Urinary bladder (tissue), 4 donors: ENCODE results near the gene CSNK1G1. TPM values are rescaled to one million over a fixed set of nuclear protein-coding genes. Genes with fewer than 3 reads are reported as not detected.
"Not testable (repeated sequence)": the region's sequence is repeated elsewhere in the genome, so short reads cannot be mapped to it uniquely, and the experiment has no call there.

Experiments
- DNase-seq: peaks from one replicate; pipeline ENCODE4 v3.0.0-alpha.2; 2015; ENCODE audit errors: extremely low spot score
- H3K27ac ChIP-seq: one replicate; pipeline ENCODE4 v1.5.1; 2013; ENCODE audit warnings: low read depth, mild to moderate bottlenecking, moderate library complexity
- H3K36me3 ChIP-seq: one replicate; pipeline ENCODE4 v1.6.1; 2013; ENCODE audit warnings: mild to moderate bottlenecking, moderate library complexity; ENCODE audit not compliant: insufficient read depth
- H3K4me1 ChIP-seq: one replicate; pipeline ENCODE4 v1.6.1; 2013; ENCODE audit warnings: mild to moderate bottlenecking, moderate library complexity; ENCODE audit not compliant: insufficient read depth
- H3K4me3 ChIP-seq: one replicate; pipeline ENCODE4 v1.5.1; 2013; ENCODE audit warnings: low read depth, low read length
- WGBS: extraction: QIAGEN DNeasy Blood & Tissue Kit; methylation state at CpG from one replicate; pipeline ENCODE4 v1.1.7; 2013; 5-methylcytosine and 5-hydroxymethylcytosine counted together
- polyA plus RNA-seq: library from polyadenylated mRNA; stranded (reverse); fragments of 200-250 nt; gene quantifications from one replicate; pipeline ENCODE4 v1.2.3, GENCODE V29; 2013
- total RNA-seq: library from RNA; depleted of rRNA; stranded (reverse); fragments of >200 nt; gene quantifications from one replicate; pipeline ENCODE4 v1.2.3, GENCODE V29; 2014
- donor health status: healthy with polysubstance abuse.
- donor health status: healthy.

CSNK1G1 gene
- total and polyA plus RNA-seq, 2 donors, result 5.7 to 40.1 TPM

- Histone ChIP-seq H3K4me3 (no peak overlapping the region), H3K27ac (no peak overlapping the region), H3K36me3 (no peaks in the 10 kb centered on the region), H3K4me1 (peaks cover 1% of the 10 kb centered on the region)
- WGBS, result 76% methylated on average over 4 of the region's 4 CpGs
- no peak for DNase-seq
Observed at GRCh38 chr15:64341961-64342360, 14.0 kb downstream of the CSNK1G1 start.

- DNase-seq, result no peak
- Histone ChIP-seq H3K4me3 (no peak overlapping the region), H3K27ac (no peak overlapping the region), H3K4me1 (peaks cover 1% of the 10 kb centered on the region), H3K36me3 (no peaks in the 10 kb centered on the region)
- 100% methylated on average over 1 of the region's 1 CpG for WGBS
Observed at GRCh38 chr15:64340355-64340754, 15.6 kb downstream of the CSNK1G1 start.

- H3K4me1 ChIP-seq, result peaks cover 1% of the 10 kb centered on the region
- WGBS, result 82% methylated on average over 2 of the region's 2 CpGs
- no peak overlapping the region for H3K4me3 ChIP-seq
- H3K36me3 ChIP-seq, result no peaks in the 10 kb centered on the region
- DNase-seq, result no peak
- H3K27ac ChIP-seq, result no peak overlapping the region
Observed at GRCh38 chr15:64337761-64338160, 18.2 kb downstream of the CSNK1G1 start.

- WGBS, result 70% methylated on average over 9 of the region's 9 CpGs
- DNase-seq, result no peak
- Histone ChIP-seq H3K27ac (no peak overlapping the region), H3K4me1 (peaks cover 1% of the 10 kb centered on the region), H3K4me3 (no peak overlapping the region), H3K36me3 (no peaks in the 10 kb centered on the region)
Observed at GRCh38 chr15:64333986-64334929, 21.7 kb downstream of the CSNK1G1 start.

- Histone ChIP-seq H3K27ac (no peak overlapping the region), H3K36me3 (no peaks in the 10 kb centered on the region), H3K4me1 (no peaks in the 10 kb centered on the region), H3K4me3 (no peak overlapping the region)
- DNase-seq, result no peak
- 83% methylated on average over 2 of the region's 2 CpGs for WGBS
Observed at GRCh38 chr15:64333516-64333915, 22.5 kb downstream of the CSNK1G1 start.

GRCh38 chr15:64331668-64332067 lies 24.3 kb downstream of the CSNK1G1 start:
- not testable (repeated sequence) for H3K4me1 ChIP-seq, DNase-seq, H3K27ac ChIP-seq, H3K4me3 ChIP-seq, H3K36me3 ChIP-seq
- WGBS, result 62% methylated on average over 2 of the region's 3 CpGs

GRCh38 chr15:64326975-64327374 lies 29.0 kb downstream of the CSNK1G1 start:
- H3K4me1 ChIP-seq, H3K4me3 ChIP-seq, H3K27ac ChIP-seq, DNase-seq, H3K36me3 ChIP-seq: not testable (repeated sequence)
- WGBS, result 33% methylated on average over 3 of the region's 15 CpGs

- not testable (repeated sequence) for H3K4me3 ChIP-seq, DNase-seq, H3K4me1 ChIP-seq, H3K27ac ChIP-seq, H3K36me3 ChIP-seq
- WGBS, result 91% methylated on average over 11 of the region's 20 CpGs
Observed at GRCh38 chr15:64326458-64326857, 29.5 kb downstream of the CSNK1G1 start.

GRCh38 chr15:64324165-64324877 lies 31.7 kb downstream of the CSNK1G1 start:
- no peak overlapping the region for H3K27ac ChIP-seq
- peaks cover 2% of the 10 kb centered on the region for H3K36me3 ChIP-seq
- no peak overlapping the region for H3K4me3 ChIP-seq
- 88% methylated on average over 5 of the region's 5 CpGs for WGBS
- no peaks in the 10 kb centered on the region for H3K4me1 ChIP-seq
- no peak for DNase-seq

- WGBS, result 37% methylated on average over 4 of the region's 4 CpGs
- no peaks in the 10 kb centered on the region for H3K4me1 ChIP-seq
- no peak overlapping the region for H3K27ac ChIP-seq
- H3K36me3 ChIP-seq, result no peaks in the 10 kb centered on the region
- no peak for DNase-seq
- H3K4me3 ChIP-seq, result no peak overlapping the region
Observed at GRCh38 chr15:64315216-64315615, 40.8 kb downstream of the CSNK1G1 start.

- Histone ChIP-seq H3K27ac (no peak overlapping the region), H3K4me3 (no peak overlapping the region), H3K4me1 (no peaks in the 10 kb centered on the region), H3K36me3 (no peaks in the 10 kb centered on the region)
- DNase-seq, result no peak
- 56% methylated on average over 3 of the region's 3 CpGs for WGBS
Observed at GRCh38 chr15:64314456-64314855, 41.5 kb downstream of the CSNK1G1 start.

GRCh38 chr15:64311566-64311965 lies 44.4 kb downstream of the CSNK1G1 start:
- H3K27ac ChIP-seq, result no peak overlapping the region
- no peaks in the 10 kb centered on the region for H3K4me1 ChIP-seq
- H3K4me3 ChIP-seq, result no peak overlapping the region
- no peaks in the 10 kb centered on the region for H3K36me3 ChIP-seq
- 95% methylated on average over 6 of the region's 6 CpGs for WGBS
- no peak for DNase-seq

- H3K36me3 ChIP-seq, result no peaks in the 10 kb centered on the region
- H3K4me3 ChIP-seq, result no peak overlapping the region
- H3K4me1 ChIP-seq, result no peaks in the 10 kb centered on the region
- no peak for DNase-seq
- no peak overlapping the region for H3K27ac ChIP-seq
Observed at GRCh38 chr15:64310036-64310435, 45.9 kb downstream of the CSNK1G1 start.

GRCh38 chr15:64305261-64305660 lies 50.7 kb downstream of the CSNK1G1 start:
- H3K27ac ChIP-seq, result no peak overlapping the region
- no peak overlapping the region for H3K4me3 ChIP-seq
- H3K36me3 ChIP-seq, result no peaks in the 10 kb centered on the region
- no peaks in the 10 kb centered on the region for H3K4me1 ChIP-seq
- WGBS, result 86% methylated on average over 2 of the region's 2 CpGs
- no peak for DNase-seq
